Suppressor macrophage treated with lipopolysaccharide for 4 hours (primary cell): ENCODE measurements around the gene CAMTA1.
A peak's percentile ranks its signal among the peaks of the same experiment; 100 is the strongest.
"Not testable (repeated sequence)": the region's sequence is repeated elsewhere in the genome, so short reads cannot be mapped to it uniquely, and the experiment has no call there.

Experiments
- DNase-seq: peaks from one replicate; pipeline ENCODE4 v3.0.0-alpha.2; 2020

Gene CAMTA1

DNA sequence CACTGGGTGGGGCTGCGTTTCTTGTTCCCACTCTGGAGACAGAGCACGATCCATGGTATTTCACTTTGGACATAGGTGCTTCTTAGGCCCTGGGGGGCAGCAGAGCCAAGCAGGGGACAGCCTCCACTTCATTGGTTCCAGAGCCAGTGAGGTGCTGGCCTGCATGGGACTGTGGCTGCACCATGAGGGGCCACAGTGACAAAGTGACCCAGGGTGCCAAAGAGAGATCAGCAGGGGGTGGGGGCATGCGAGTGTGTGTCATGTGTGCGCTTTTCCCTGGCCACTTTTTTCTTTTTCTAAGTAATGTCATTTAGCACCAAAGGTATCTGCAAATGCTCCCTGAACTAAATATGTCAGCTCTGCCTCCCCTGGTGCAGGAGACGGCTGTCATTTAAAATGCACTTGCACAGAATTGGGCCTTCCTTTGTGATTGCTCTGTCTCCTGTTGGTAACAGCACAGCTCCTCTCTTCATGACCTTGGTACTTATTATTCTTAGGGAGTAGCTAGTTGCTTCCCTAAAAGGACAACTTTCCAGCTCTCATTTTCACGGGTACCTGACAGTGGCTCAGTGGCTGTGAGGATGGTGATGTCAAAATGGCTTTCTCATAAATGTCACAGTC, 910.4 kb downstream of the CAMTA1 start:
- no peak for DNase-seq

DNA sequence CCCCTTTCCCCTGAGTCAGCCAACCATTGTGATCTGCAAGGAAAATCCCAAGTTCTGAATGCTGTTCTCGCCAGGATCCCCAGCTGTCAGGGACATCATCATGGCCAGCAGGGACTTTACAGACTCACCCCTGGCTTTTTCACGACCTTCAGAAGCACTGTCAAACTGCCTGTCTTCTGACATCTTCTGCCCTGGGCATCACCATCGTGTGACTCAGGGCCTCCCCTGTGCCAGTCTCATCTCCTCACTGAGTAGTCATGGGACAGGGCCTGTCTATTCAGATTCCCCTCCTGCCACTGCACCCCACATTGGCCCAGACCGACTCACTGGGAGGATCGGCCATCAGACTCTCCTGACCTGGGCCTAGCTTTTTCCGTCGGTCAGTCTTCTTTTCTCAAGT, 913.4 kb downstream of the CAMTA1 start:
- no peak for DNase-seq

DNA sequence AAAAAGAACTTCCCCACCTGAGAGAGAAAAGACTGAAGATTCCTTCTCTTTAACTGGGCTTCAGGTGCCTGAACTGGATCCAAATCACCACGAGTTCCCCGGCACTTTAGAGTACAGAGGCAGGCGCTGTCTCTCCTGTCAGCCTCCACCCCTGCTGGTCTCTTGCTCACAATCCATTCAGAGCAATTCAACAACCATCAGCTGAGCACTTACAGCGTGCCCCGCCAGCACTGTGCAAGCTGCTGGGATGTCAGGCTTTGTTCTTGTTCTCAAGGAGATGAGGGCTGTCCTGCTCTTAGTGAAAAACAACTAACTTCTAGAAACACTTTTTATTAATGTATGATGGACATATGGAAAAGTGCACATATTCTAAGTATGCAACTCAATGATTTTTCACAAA, 917.1 kb downstream of the CAMTA1 start:
- no peak for DNase-seq

DNA sequence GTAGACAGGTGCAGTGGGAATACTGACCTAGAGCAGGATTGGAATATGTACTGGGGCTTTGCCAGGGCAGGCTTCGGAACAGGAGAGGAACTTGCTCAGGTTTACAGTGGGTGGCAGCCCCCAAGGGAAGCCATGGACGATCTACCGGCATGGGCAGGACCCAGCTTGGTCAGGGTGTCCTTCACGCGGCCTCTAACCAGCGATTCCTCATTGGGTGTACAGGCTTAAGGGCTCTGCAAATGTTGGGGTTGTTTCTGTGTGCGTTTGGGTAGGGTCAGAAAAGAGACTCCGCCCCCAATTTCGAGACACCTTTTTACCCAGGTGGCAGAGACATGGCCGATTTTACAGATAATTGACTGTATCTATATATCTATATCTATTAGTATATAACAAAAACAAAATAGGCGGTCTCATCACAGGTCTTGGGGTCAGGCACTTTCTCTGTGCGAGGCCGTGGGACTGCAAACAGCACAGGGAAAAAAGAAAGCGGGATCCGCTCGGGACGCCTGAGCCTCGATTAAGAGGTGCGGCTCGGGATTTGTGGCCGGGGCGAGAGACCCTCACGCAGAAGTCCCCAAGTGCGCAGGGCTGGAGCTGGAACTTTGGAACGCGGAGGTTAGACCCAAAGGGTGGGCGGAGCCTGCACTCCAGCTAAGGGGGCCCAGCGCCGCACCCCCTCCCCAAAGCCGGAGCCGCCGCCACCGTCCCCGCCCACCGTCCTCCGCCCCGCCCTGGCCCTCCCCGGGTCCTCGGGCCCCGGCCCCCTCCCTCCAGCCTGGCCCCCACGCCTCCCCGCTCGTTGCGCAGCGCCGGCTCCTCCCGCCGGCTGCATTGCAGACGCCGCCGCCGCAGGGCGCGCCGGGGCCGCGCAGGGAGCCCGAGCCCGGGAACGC, 918.3 kb downstream of the CAMTA1 start:
- DNase-seq, result no peak

DNA sequence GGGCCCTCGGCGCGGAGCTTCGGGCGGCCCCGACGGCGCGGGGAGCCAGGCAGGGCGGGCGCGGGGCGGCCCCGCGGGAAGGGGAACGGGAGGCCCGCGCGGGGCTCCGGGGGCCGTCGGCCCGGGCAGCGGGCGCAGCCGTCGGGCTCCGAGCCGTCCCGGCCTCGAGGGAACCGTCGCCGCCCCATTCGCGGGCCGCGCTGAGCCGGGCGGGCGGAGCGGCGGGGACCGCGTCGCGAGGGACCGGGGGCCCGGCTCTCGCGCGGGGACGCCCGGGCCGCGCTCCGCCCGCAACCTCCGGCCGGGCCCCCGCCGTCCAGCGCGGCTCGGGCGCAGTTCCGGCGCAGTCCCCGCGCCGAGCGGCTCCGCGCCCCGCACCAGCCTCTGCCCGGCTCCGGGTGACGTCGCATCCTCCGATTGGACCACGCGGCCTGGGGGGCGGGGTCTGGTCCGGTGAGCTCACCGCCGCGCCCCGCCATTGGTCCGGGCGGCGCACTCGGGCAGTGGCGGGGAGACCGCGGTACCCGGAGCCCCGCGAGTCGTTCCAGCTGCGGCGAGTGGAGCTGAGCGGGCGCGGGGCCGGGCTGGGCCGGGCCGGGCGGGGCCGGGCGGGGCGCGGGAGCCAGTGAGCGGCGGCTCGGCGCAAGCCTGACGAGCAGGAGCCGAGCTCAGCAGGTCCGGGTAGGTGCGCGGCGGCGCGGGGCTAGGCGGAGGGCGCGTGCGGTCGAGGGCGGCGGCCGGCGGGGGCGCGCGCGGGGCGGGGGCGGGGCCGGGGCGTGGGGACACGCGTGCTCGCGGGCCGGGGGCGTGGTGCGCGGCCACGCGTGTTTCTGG, 919.2 kb downstream of the CAMTA1 start:
- DNase-seq, result peak; percentile 95

- no peak for DNase-seq
Observed at GRCh38 chr1:7705048-7705907, 920.0 kb downstream of the CAMTA1 start.

- DNase-seq, result no peak
Observed at GRCh38 chr1:7705908-7706216, 920.6 kb downstream of the CAMTA1 start.

DNA sequence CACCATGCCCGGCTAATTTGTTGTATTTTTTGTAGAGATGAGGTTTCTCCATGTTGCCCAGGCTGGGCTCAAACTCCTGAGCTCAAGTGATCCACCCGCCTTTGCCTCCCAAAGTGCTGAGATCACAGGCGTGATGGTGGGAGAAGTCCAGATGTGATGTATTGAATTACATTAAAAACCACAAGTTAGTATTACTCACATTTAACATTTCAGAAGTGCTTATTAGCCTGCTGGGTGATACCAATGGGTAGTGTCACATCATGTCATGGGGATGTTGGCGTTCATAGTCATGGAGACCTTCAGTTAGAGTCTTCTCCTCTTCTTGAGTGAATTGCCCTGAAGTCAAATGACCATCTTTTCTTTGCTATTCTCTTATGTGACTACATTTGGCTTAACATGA, 922.3 kb downstream of the CAMTA1 start:
- DNase-seq, result peak; percentile 4

DNA sequence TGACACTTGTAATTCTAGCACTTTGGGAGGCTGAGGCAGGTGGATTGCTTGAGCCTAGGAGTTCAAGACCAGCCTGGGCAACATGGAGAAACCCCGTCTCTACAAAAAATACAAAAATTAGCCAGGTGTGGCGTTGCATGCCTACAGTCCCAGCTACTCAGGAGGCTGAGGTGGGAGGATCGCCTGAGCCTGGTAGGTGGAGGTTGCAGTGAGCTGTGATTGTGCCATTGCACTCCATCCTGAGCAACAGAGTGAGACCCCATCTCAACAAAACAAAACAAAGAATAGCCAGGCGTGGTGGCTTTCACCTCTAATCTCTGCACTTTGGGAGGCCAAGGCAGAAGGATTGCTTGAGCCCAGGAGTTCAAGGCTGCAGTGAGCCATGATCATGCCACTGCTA, 922.8 kb downstream of the CAMTA1 start:
- DNase-seq, result not testable (repeated sequence)

DNA sequence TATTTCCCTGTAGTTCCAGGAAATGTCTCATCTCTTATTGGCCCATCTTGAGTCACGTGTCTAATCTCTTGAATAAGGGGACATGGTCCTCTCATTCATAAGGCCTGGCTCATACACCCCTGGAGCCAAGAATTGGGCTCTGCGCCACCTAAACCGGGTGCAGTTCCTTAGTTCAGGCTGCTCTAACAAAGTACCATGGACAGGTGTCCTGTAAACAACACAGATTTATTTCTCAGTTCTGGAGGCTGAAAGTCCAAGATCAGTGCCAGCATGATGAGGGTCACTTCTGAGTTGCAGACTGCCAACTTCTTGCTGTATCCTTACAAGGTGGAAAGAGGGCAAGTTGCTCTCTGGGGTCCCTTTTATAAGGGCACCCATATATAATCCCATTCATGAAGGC, 925.6 kb downstream of the CAMTA1 start:
- DNase-seq, result no peak

DNA sequence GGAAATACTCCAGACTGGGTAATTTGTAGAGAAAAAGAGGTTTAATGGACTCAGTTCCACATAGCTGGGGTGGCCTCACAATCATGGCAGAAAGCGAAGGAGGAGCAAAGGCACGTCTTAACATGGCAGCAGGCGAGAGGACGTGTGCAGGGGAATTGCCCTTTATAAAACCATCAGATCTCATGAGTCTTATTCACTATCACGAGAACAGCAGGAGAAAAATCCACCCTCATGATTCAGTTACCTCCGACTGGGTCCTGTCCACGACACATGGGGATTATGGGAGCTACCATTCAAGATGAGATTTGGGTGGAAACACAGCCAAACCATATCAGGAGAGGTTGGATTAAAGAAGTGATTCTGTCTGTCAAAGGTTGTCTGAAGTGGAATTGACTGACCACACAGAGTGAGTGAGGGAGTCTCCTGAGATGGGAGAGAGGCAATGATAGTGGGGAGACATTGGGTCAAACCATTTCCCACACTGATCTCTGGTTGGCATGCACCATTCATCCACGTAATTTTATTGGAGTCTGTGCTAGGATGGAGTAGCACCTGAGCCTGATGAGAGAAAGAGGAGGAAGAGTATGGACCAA, 927.6 kb downstream of the CAMTA1 start:
- DNase-seq, result no peak

DNA sequence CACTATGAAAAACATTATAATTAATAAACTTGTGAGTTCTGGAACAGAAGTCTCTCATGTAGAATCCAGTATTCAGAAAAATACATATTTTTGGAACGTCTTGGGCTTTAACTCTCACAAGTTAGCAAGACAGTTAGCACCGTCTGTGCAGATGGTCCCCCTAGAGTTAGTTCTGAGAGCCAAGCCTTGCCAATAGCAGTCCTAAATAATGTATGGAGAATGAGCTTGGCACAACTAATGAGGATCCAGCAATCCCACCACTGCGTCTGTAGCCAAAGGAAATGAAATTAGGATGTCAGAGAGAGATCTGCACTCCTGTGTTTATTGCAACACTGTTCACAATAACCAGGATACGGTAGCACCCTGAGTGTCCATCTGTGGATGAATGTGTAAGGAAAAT, 931.3 kb downstream of the CAMTA1 start:
- no peak for DNase-seq

DNA sequence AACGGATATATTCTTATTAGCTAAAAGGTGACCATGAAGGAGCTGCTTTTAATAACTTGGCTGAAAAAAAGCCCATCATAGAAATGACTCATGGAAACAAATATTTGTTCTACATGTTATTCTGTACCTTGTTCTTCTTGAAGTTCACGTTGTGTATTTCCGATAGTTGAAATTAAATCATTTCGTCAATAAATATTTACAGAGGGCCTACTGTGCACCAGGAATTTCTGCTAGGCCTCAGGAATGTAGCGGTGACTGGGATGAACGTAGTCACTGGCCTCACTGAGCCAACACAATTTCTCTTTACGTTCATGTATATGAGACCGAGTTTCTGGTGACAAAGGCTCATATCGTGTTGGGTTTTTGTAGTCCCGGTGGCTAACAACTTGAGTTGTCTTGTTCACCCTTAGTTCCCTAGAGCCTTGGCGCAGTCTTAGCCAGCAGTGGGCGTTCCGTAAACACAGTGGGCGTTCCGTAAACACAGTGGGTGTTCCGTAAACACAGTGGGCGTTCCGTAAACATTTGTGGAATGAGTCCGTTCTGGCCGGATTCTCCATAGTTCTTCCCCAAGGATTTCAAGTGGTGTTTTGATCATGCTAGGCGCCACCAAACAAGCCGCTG, 932.6 kb downstream of the CAMTA1 start:
- no peak for DNase-seq

GRCh38 chr1:7719468-7720094, 934.3 kb downstream of the CAMTA1 start:
- no peak for DNase-seq

- DNase-seq, result no peak
Observed at GRCh38 chr1:7721940-7722669, 936.9 kb downstream of the CAMTA1 start.

- DNase-seq, result no peak
Observed at GRCh38 chr1:7722670-7723012, 937.4 kb downstream of the CAMTA1 start.

DNA sequence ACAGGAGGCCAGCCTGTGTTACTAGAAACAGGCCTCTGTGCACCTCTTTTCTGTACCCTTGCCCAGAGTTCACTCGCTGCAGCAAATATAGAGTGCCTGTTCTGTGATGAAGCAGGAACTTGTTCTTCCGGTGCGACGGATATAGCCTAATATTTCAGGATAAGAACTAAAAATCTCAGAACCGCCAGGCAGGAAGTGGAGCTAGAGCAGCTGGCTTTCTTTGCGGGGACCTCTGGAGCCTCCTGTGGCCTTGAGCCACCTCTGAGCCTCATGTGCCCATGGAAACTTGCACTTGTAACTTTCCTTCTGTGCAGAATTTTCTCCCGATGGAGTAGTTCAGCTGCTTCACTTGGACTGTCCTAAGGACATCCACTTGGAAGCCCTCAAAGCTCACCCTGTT, 941.4 kb downstream of the CAMTA1 start:
- DNase-seq, result no peak

DNA sequence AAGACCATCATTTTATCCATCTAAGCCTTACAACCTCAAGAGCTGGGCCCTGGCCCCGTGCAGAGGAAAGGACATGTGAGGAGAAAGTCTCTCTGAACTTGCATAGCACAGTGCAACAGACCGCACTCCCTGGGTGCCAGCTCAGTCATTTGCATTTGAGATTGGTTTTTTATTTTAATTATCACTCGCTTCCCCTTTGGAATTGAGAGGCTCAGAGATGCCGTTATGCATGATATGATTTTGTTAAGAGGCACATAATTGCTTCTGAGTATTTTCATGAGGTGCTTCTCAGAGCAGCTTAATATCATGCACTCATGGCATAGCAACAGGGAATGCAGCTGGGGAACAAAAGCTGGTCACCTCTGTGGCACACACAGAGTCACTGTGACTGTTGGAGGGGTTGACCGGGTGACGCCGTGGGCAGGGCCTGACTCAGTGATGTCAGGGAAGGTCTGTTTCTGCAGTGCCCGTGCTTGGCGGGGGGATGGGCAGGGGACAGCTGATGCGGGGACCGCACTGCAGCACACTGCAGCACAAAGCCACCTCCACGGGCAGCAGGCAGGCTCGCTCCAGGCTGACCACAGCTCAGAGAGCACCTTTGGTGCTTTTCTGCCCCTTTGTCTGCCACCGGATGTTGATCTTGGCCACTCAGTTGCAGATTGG, 942.7 kb downstream of the CAMTA1 start:
- DNase-seq, result no peak

DNA sequence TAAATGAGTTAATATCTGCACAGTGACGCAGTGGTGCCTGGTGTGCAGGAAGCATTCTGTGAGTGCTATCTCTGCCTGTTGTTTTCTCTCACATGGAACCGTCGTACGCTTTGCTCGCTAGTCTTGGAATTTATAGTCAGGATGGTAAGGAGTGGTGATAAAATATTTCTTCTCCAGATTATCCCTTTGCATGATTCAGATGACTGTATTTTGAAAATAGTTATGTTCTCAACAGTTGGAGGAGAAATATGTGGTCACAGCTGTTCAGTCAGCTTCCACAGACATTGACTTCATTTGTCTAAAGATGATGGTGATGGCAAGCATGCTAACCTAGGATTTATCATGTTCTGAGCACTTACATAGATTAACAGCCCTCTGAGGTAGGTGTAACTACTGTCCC, 944.5 kb downstream of the CAMTA1 start:
- DNase-seq, result no peak

DNA sequence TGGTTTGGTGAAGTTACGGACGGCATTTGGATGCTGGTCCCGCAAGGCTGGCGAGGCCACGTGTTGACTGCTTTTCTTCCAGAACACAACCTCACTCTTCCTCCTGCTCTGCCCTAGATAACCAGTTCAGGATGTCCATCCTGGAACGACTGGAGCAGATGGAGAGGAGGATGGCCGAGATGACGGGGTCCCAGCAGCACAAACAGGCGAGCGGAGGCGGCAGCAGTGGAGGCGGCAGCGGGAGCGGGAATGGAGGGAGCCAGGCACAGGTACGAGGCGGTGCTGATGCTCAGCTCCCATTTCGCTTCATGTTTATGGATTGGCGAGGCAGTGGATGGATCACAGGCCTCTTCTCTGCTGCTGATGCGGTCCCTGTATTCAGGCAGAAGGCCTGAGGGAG, 947.1 kb downstream of the CAMTA1 start:
- DNase-seq, result no peak
